ENCODE measurements around the gene TSKS.

DNA sequence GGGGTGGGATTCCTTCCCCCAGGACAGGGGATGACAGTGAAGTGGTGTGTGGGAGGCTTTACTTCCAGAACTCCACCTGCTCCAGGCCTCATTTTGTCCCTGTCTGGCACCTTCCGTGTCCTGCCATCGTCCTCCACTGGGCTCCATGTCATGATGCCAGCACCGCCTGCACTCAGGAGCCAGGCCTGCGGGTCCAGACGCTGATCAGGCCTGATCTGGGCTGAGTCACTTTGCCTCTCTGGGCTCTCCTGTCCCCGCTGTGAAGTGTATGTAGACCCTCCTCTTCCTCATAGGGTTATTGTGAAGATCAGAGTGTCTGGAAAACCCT lies 40.4 kb upstream of the TSKS start:
- no peak for TF ChIP-seq POLR2A (IDR thresholded peaks at IDR 0.05)
- TF ChIP-seq, protein P1, sequence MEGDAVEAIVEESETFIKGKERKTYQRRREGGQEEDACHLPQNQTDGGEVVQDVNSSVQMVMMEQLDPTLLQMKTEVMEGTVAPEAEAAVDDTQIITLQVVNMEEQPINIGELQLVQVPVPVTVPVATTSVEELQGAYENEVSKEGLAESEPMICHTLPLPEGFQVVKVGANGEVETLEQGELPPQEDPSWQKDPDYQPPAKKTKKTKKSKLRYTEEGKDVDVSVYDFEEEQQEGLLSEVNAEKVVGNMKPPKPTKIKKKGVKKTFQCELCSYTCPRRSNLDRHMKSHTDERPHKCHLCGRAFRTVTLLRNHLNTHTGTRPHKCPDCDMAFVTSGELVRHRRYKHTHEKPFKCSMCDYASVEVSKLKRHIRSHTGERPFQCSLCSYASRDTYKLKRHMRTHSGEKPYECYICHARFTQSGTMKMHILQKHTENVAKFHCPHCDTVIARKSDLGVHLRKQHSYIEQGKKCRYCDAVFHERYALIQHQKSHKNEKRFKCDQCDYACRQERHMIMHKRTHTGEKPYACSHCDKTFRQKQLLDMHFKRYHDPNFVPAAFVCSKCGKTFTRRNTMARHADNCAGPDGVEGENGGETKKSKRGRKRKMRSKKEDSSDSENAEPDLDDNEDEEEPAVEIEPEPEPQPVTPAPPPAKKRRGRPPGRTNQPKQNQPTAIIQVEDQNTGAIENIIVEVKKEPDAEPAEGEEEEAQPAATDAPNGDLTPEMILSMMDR (IDR thresholded peaks at IDR 0.05), result no peak
